Liver (tissue), 3 donors: ENCODE data around the gene GAPDH.

Experiments
- ATF3 ChIP-seq: IDR thresholded peaks from 2 replicates; pipeline ENCODE4 v1.6.1; 2016; ENCODE audit warnings: antibody characterized with exemption
- EGR1 ChIP-seq, 2 donors: IDR thresholded peaks; 2 replicates each; pipeline ENCODE4 v1.6.1; 2016 to 2018; ENCODE audit warnings: antibody characterized with exemption in 2 of 2, low read depth in 2 of 2
- FOXA1 ChIP-seq: IDR thresholded peaks from 2 replicates; pipeline ENCODE4 v1.6.1; 2016; ENCODE audit warnings: antibody characterized with exemption
- RXRA ChIP-seq, 2 donors: IDR thresholded peaks; 2 replicates each; pipeline ENCODE4 v1.6.1; 2017 to 2018; ENCODE audit warnings: antibody characterized with exemption in 2 of 2, mild to moderate bottlenecking in 1 of 2
- SP1 ChIP-seq: IDR thresholded peaks from 2 replicates; pipeline ENCODE4 v1.6.1; 2018; ENCODE audit warnings: antibody characterized with exemption, mild to moderate bottlenecking
- TAF1 ChIP-seq: conservative IDR thresholded peaks from 2 replicates; pipeline ENCODE4 v1.6.1; 2016; ENCODE audit warnings: antibody characterized with exemption, mild to moderate bottlenecking
- TF ChIP-seq, protein P1 (sequence below): fragments of 150-350 bp; IDR thresholded peaks from 2 replicates; pipeline ENCODE4 v1.5.1; 2017; ENCODE audit warnings: improper control_type of control experiment, low read depth, low read length; ENCODE audit not compliant: missing input control
- TF ChIP-seq, protein P2 (sequence below): IDR thresholded peaks from 2 replicates; pipeline ENCODE4 v1.6.1; 2016; ENCODE audit warnings: antibody characterized with exemption
- donor health status: healthy.
- donor health status: healthy.

DNA sequence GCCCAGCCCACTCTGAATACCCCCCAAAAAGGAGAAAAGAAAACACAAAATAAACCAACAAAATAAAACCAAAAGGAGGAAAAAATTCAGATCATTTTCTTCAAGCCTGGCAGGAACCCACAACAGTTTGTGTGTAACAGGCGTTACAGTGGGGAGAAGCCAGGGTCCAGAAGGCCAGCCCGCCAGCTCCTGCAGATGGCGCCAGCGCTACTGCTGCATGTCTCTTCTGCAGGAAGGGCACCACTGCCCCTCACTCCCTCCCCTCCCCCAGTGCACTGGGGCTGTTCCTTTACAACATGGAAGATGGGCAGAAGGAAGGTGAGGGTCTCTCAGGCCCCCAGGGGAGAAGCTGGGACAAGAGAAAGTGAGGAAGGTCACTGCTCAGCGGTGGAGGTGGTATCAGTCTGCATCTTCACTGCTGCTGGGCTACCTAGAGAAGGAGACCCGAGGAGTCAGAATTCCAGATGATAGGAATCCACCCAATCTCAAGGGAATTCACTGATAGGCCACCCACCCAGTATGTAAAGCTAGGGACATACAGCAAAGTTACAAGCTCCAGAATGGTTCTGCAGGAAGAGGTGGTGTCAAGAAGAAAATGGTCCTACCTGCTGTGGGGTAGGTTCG, 36.1 kb downstream of the GAPDH start:
- TF ChIP-seq SP1 (peak; percentile 44), FOXA1 (no peak), ATF3 (no peak), TAF1 (no peak), RXRA (IDR thresholded peaks at IDR 0.05) (no peak), EGR1 (IDR thresholded peaks at IDR 0.05; ENCODE audit: low read depth in 2 of 2) (no peak)
- TF ChIP-seq, protein P1, sequence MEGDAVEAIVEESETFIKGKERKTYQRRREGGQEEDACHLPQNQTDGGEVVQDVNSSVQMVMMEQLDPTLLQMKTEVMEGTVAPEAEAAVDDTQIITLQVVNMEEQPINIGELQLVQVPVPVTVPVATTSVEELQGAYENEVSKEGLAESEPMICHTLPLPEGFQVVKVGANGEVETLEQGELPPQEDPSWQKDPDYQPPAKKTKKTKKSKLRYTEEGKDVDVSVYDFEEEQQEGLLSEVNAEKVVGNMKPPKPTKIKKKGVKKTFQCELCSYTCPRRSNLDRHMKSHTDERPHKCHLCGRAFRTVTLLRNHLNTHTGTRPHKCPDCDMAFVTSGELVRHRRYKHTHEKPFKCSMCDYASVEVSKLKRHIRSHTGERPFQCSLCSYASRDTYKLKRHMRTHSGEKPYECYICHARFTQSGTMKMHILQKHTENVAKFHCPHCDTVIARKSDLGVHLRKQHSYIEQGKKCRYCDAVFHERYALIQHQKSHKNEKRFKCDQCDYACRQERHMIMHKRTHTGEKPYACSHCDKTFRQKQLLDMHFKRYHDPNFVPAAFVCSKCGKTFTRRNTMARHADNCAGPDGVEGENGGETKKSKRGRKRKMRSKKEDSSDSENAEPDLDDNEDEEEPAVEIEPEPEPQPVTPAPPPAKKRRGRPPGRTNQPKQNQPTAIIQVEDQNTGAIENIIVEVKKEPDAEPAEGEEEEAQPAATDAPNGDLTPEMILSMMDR = no peak
- TF ChIP-seq, protein P2, sequence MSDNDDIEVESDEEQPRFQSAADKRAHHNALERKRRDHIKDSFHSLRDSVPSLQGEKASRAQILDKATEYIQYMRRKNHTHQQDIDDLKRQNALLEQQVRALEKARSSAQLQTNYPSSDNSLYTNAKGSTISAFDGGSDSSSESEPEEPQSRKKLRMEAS = no peak
